C4-2B (cell line): ENCODE results near the gene IL1F10.

Experiments
- H3K27ac ChIP-seq: fragments of 450-650 bp; 2 replicates; pipeline ENCODE4 v1.5.1; 2017
- ZFX ChIP-seq: fragments of 450-650 bp; IDR thresholded peaks from 2 replicates; pipeline ENCODE4 v1.6.1; 2017
- TF ChIP-seq, protein P1 (sequence below): fragments of 450-650 bp; conservative IDR thresholded peaks from 2 replicates; pipeline ENCODE4 v1.5.1; 2017; ENCODE audit warnings: mild to moderate bottlenecking

Gene IL1F10

DNA sequence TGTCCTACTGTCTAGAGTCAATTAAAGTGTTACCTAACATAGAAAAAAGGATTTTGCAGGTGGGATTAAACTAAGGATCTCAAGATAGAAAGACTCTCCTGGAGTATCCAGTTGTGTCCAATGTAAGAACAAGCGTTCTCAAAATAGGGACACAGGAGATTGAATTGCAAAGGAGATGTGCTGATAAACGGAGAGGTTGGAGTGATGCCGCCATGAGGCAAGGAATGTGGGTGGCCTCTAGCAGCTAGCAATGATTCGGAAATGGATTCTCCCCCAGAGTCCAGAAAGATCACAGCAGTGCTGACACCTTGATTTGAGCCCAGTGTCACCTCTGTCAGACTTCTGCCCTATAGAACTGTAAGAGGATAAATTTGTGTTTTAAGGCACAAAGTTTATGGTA lies 35.5 kb downstream of the IL1F10 start:
- no peak for TF ChIP-seq ZFX
- TF ChIP-seq, protein P1, sequence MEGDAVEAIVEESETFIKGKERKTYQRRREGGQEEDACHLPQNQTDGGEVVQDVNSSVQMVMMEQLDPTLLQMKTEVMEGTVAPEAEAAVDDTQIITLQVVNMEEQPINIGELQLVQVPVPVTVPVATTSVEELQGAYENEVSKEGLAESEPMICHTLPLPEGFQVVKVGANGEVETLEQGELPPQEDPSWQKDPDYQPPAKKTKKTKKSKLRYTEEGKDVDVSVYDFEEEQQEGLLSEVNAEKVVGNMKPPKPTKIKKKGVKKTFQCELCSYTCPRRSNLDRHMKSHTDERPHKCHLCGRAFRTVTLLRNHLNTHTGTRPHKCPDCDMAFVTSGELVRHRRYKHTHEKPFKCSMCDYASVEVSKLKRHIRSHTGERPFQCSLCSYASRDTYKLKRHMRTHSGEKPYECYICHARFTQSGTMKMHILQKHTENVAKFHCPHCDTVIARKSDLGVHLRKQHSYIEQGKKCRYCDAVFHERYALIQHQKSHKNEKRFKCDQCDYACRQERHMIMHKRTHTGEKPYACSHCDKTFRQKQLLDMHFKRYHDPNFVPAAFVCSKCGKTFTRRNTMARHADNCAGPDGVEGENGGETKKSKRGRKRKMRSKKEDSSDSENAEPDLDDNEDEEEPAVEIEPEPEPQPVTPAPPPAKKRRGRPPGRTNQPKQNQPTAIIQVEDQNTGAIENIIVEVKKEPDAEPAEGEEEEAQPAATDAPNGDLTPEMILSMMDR = no peak
- no peak overlapping the region for H3K27ac ChIP-seq

DNA sequence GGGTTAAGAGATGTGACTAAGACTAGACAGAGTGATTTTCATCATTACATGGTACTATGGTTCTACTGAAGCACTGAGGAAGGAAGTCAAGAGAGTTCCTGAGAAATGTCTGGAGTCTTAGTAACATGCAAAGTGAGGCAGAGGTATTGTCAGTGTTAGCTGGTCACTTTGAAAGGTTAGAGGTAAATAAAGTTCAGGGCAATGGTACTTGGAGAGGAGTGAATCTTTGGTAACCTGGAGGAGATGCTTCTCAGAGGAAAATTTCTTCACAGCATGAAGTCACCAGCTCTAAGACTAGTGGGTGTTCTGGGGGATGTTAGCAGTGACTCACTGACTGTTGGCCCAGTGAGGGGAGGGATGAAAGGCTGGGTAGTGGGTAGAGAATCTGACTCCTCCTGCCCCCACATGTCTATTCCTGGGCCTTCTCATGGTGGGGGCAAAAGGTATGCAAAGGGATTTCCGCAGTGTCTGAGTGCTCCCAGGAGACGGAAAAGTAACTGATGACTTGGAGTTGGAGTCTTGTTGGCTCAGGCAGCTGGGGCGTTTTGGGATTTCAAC lies 36.4 kb downstream of the IL1F10 start:
- H3K27ac ChIP-seq = no peak overlapping the region
- TF ChIP-seq ZFX = no peak
- TF ChIP-seq, protein P1 = no peak

DNA sequence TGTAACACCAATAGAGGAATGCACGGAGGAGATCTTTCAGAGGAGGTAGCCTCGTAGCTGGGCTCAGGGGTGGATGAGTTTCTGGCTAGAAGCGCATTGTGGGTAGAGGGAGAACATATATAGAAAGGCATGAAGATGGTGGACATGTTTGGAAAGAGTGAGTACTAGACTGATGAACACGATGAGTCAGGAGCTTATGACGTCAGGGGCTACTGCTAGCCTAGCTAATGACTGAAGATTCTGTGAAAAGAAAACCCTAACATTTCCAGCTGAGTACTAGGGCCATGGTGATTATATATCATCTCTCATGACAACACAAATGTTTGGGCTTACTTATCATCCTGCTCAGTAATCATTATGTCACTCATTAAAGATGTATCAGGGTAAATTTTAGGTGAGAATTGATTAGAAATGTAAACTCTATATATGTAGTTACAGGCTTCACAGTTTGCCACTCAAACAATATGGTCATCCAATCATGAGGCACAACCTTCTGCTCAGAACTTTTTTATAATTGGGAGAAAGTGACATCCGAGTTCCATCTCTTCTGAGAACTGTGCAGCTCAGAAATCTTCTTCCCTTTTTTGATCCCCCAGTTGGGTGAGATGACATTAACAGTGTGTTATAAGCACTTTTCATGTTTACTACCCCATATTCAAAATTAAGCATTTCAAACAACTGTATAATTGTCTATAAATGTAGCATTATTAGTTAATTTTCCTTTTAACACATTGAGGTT lies 37.4 kb downstream of the IL1F10 start:
- TF ChIP-seq, protein P1 = no peak
- no peak for TF ChIP-seq ZFX
- H3K27ac ChIP-seq = no peak overlapping the region

DNA sequence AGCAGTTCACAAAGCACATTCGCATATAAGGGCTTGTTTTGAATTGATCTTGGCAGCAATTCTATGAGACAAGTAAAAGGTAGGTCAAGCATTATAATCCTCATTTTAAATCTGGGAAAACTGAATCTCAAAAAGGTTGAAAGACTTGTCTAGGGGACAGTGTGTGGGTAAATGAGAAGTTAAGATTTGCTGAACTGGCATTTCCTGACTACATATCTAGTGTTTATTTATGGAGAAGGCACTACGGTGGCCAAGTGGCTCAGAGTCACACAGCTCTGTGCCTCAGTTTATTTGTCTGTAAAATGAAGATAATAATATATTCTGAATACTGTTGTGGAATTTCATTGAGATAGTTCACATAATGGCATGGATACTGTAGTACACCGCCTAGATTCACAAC lies 43.4 kb downstream of the IL1F10 start:
- TF ChIP-seq, protein P1 = no peak
- no peak for TF ChIP-seq ZFX
- H3K27ac ChIP-seq = no peak overlapping the region

DNA sequence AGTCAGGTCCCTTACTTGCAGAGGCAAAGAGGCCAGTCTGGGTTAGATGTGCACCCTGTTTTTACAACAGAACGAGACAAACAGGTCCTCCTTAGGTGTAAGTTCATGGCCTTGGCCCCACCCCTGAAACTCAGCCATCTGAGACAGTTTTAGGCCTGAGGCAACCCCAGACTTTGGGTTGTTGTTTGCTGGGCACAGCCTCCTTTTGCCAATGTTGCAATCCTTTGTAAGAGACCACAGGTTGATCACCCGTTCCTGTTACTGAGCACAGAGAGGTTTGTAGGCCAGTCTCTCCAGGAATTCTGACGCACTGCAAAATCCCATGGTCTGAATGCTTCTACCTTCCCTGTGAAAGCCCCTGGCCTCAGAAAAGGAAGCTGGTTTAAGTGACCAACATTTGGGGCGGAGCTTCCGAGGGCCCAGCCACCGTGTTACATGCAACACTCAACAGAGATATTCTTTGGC lies 44.1 kb downstream of the IL1F10 start:
- H3K27ac ChIP-seq = no peak overlapping the region
- TF ChIP-seq, protein P1 = no peak
- TF ChIP-seq ZFX = no peak

DNA sequence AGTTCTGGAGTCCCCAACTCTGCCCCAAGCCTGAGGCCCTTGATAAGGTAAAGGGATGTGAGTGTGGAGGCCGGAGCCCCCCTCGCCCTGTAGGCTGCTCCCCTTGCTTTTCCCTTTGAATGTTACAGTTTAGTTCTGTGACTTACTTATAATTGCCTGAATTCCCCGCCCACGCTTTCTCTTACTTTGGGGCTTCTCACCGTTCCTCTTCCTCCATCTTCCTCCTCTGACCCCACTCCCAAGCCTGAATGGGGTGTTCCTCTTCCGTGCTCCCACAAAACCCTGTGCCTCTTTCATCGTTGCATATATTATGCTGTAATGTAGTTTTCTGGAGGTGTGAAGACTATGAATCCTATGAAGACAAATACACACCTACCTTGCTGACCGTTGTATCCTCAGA lies 44.7 kb downstream of the IL1F10 start:
- no peak overlapping the region for H3K27ac ChIP-seq
- TF ChIP-seq, protein P1 = no peak
- no peak for TF ChIP-seq ZFX

DNA sequence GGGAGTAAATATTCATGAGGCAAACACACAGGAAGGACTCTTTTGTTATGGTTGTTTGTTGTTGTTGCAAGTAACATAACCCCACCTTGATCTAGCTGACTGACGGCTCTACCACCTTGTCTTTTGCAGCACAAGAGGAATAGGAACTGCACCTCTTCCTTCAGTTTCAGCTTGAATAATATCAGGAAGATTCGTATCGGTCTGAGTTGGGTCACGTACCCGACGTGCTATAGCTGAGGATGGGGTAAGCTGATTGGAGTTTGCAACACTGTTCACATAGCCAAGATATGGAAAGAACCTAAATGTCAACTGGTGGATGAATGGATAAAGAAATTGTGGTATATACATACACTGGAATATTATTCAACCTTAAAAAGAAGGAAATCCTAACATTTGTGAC lies 45.1 kb downstream of the IL1F10 start:
- no peak overlapping the region for H3K27ac ChIP-seq
- no peak for TF ChIP-seq ZFX
- TF ChIP-seq, protein P1 = no peak
